DND-41 (cell line): ENCODE data around the gene RGS6.

Experiments
- CTCF ChIP-seq: IDR thresholded peaks from 2 replicates; pipeline ENCODE4 v1.5.1; 2012; ENCODE audit warnings: borderline replicate concordance, low read length, moderate library complexity, mild to moderate bottlenecking; ENCODE audit not compliant: poor library complexity, severe bottlenecking; ENCODE audit errors: extremely low read depth
- EZH2 ChIP-seq: IDR thresholded peaks from 3 replicates; pipeline ENCODE4 v1.6.1; 2012; ENCODE audit warnings: borderline replicate concordance, low read depth, mild to moderate bottlenecking, moderate library complexity, low read length, inconsistent platforms; ENCODE audit not compliant: severe bottlenecking

- TF ChIP-seq CTCF = no peak
- no peak for TF ChIP-seq EZH2
Measured at GRCh38 chr14:72613231-72613974, 681.2 kb downstream of the RGS6 start.
